Stomach (tissue), 9 donors: Measurements from ENCODE around the gene LINC00305. TPM values are rescaled to one million over a fixed set of nuclear protein-coding genes. Genes with fewer than 3 reads are reported as not detected.

ENCODE experiments used
- DNase-seq, 2 donors: peaks; one replicate each; pipeline versions ENCODE4 v3.0.0 to v3.0.0-alpha.2; 2013 to 2019
- H3K27ac ChIP-seq, 5 donors: fragments of 200-600 bp in 4 of 5; sonication (generic) in 4 of 5; one replicate each; pipeline ENCODE4 v1.5.1; 2013 to 2019; ENCODE audit warnings: mild to moderate bottlenecking in 1 of 5, moderate library complexity in 1 of 5
- H3K27me3 ChIP-seq, 3 donors: fragments of 200-600 bp; sonication (generic); one replicate each; pipeline ENCODE4 v1.5.1; 2017 to 2019; ENCODE audit warnings: mixed run types in 1 of 3
- H3K36me3 ChIP-seq, 4 donors: fragments of 200-600 bp; sonication (generic); 1 replicate in 3 of 4; 2 replicates in 1 of 4; pipeline ENCODE4 v1.5.1; 2016 to 2019
- H3K4me1 ChIP-seq, 4 donors: fragments of 200-600 bp; sonication (generic); one replicate each; pipeline ENCODE4 v1.5.1; 2016 to 2019
- H3K4me3 ChIP-seq, 4 donors: fragments of 200-600 bp; sonication (generic) in 3 of 4; one replicate each; pipeline ENCODE4 v1.5.1; 2016 to 2019; ENCODE audit warnings: mild to moderate bottlenecking in 1 of 4
- H3K9me3 ChIP-seq, 4 donors: fragments of 200-600 bp; sonication (generic); one replicate each; pipeline ENCODE4 v1.5.1; 2016 to 2019
- EP300 ChIP-seq: sonication (generic); formaldehyde crosslinking; IDR thresholded peaks from one replicate; pipeline ENCODE4 v1.6.1; 2017; ENCODE audit warnings: antibody characterized with exemption
- POLR2A ChIP-seq, 4 donors: fragments of 450-650 bp; IDR thresholded peaks; one replicate each; pipeline ENCODE4 v1.6.1; 2016; ENCODE audit warnings: antibody characterized with exemption in 4 of 4, control low read depth in 2 of 4, mild to moderate bottlenecking in 1 of 4, moderate library complexity in 1 of 4
- POLR2AphosphoS5 ChIP-seq, 3 donors: sonication (generic); formaldehyde crosslinking; IDR thresholded peaks; one replicate each; pipeline ENCODE4 v1.6.1; 2016; ENCODE audit warnings: antibody characterized with exemption in 3 of 3
- WGBS, 5 donors: extraction: QIAGEN DNeasy Blood & Tissue Kit in 3 of 5; methylation state at CpG; one replicate each; pipeline versions ENCODE4 v1.1.5 to v1.1.7; 2013 to 2018; 5-methylcytosine and 5-hydroxymethylcytosine counted together
- intact Hi-C: fragments of 100-400 bp; cut with DNase I; formaldehyde crosslinking; loops from one replicate; pipeline ENCODE4 v1.15.1; 2023; ENCODE audit warnings: low total_unique reads
- polyA plus RNA-seq, 3 donors: library from polyadenylated mRNA; stranded (reverse); fragments of 200-250 nt; gene quantifications; one replicate each; pipeline ENCODE4 v1.2.3, GENCODE V29; 2013
- total RNA-seq, 5 donors: library from RNA; depleted of rRNA; stranded (reverse); fragments of >200 nt; gene quantifications; one replicate each; pipeline versions ENCODE4 v1.1.0 to v1.2.3, GENCODE V29; 2014 to 2016
- TF ChIP-seq, protein P1 (sequence below), 7 experiments: fragments of 450-650 bp in 4 of 7; fragments of 200-600 bp in 3 of 7; sonication (generic) in 3 of 7; IDR thresholded peaks; one replicate each; pipeline ENCODE4 v1.5.1; 2016 to 2019; ENCODE audit warnings: antibody characterized with exemption in 7 of 7, control low read depth in 2 of 7, mild to moderate bottlenecking in 1 of 7
- donor health status: healthy with polysubstance abuse.
- donor health status: Bipolar disorder and iron deficiency.
- donor health status: healthy.

Gene LINC00305
- total and polyA plus RNA-seq, 8 donors = not detected

DNA sequence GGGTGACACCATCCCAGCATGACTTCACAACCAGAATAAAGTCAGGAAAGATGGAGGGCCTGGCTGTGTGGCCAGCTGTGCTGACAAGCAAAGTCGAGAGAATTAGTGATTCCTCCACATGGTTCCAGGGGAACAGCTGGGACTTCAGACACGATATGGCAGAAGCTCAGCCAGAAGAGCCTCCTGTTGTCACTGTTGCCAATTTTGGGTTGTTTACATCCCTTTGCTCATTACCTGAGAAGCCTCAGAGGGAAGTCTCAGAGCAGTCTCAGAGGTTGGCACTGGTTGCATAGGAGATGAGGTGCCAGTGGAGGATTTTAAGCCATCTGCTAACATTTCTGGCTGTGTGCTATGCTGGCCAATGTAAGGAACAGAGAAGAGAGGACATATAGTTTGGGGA lies 16.0 kb downstream of the LINC00305 start:
- no peak overlapping the region for H3K4me3 ChIP-seq
- no peak overlapping the region for H3K27ac ChIP-seq
- intact Hi-C loops = no loop called here
- no peak for TF ChIP-seq EP300
- no peak for TF ChIP-seq POLR2A (IDR thresholded peaks at IDR 0.05)
- no peak for TF ChIP-seq POLR2AphosphoS5 (IDR thresholded peaks at IDR 0.05)
- TF ChIP-seq, protein P1, sequence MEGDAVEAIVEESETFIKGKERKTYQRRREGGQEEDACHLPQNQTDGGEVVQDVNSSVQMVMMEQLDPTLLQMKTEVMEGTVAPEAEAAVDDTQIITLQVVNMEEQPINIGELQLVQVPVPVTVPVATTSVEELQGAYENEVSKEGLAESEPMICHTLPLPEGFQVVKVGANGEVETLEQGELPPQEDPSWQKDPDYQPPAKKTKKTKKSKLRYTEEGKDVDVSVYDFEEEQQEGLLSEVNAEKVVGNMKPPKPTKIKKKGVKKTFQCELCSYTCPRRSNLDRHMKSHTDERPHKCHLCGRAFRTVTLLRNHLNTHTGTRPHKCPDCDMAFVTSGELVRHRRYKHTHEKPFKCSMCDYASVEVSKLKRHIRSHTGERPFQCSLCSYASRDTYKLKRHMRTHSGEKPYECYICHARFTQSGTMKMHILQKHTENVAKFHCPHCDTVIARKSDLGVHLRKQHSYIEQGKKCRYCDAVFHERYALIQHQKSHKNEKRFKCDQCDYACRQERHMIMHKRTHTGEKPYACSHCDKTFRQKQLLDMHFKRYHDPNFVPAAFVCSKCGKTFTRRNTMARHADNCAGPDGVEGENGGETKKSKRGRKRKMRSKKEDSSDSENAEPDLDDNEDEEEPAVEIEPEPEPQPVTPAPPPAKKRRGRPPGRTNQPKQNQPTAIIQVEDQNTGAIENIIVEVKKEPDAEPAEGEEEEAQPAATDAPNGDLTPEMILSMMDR (IDR thresholded peaks at IDR 0.05) = no peak
- WGBS, 5 donors = 62 to 78% (median 67%) methylated on average over 2 of the region's 2 CpGs
- no peaks in the 10 kb centered on the region for H3K27me3 ChIP-seq
- H3K36me3 ChIP-seq = no peaks in the 10 kb centered on the region
- no peak for DNase-seq
- no peaks in the 10 kb centered on the region for H3K4me1 ChIP-seq
- no peaks in the 10 kb centered on the region for H3K9me3 ChIP-seq

GRCh38 chr18:64131314-64131713 lies 17.6 kb downstream of the LINC00305 start:
- no peak overlapping the region for H3K4me3 ChIP-seq
- DNase-seq = no peak
- H3K4me1 ChIP-seq = no peaks in the 10 kb centered on the region
- no peak overlapping the region for H3K27ac ChIP-seq
- no peaks in the 10 kb centered on the region for H3K27me3 ChIP-seq
- WGBS, 5 donors = 89 to 96% (median 95%) methylated on average over 2 of the region's 2 CpGs
- no peak for TF ChIP-seq POLR2AphosphoS5 (IDR thresholded peaks at IDR 0.05)
- no peak for TF ChIP-seq EP300
- TF ChIP-seq, protein P1 (IDR thresholded peaks at IDR 0.05) = no peak
- no peak for TF ChIP-seq POLR2A (IDR thresholded peaks at IDR 0.05)
- no peaks in the 10 kb centered on the region for H3K36me3 ChIP-seq
- intact Hi-C loops = no loop called here
- H3K9me3 ChIP-seq = no peaks in the 10 kb centered on the region

DNA sequence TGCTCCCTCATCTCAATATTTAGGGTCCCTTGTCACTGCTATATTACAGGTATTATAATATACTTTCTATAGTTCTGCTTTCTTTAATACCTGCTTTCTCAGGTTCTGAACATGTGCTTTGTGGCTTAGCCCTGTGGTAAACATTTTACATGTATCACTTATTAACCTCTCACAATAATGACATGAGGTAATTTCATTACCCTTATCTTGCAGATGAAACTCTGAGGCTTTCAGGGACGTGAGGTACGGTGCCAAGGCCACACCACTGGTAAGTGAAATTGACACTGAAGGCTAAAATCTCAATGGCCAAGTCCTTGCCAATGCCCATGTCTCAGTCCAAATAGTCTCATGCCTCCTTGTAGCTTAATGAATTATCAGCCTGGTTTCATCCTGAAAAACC lies 21.7 kb downstream of the LINC00305 start:
- no peak overlapping the region for H3K27ac ChIP-seq
- intact Hi-C loops = no loop called here
- no peak for DNase-seq
- WGBS, 5 donors = 67 to 82% (median 74%) methylated on average over 2 of the region's 2 CpGs
- H3K27me3 ChIP-seq = no peaks in the 10 kb centered on the region
- no peak overlapping the region for H3K4me3 ChIP-seq
- H3K36me3 ChIP-seq = no peaks in the 10 kb centered on the region
- TF ChIP-seq, protein P1 (IDR thresholded peaks at IDR 0.05) = no peak
- no peak for TF ChIP-seq EP300
- no peak for TF ChIP-seq POLR2AphosphoS5 (IDR thresholded peaks at IDR 0.05)
- no peak for TF ChIP-seq POLR2A (IDR thresholded peaks at IDR 0.05)
- H3K9me3 ChIP-seq = no peaks in the 10 kb centered on the region
- H3K4me1 ChIP-seq = no peaks in the 10 kb centered on the region

DNA sequence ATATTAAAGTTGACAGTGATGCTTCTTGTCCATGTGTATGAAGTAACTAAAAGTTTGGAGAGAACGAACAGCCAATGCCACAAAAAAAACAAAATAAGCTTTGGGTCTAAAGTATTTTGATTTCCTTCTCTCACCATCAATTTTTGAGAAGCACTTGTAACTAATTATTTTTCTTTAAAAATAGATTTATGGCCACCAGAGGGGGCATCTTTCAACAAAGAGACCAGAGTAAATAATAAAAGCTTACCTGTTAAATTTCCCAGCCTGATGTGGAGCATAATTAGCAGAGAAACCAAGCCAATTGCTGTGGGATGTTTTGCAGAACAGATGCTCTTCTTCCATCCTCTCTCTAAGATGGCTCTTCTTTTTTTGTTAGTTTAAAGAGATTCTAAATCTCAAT lies 29.0 kb downstream of the LINC00305 start:
- no peaks in the 10 kb centered on the region for H3K27me3 ChIP-seq
- no peak overlapping the region for H3K27ac ChIP-seq
- H3K9me3 ChIP-seq = no peaks in the 10 kb centered on the region
- H3K4me3 ChIP-seq = no peak overlapping the region
- peak in 1 of 2 donors; percentile 21 for DNase-seq
- 71 to 91% (median 83%) methylated on average over 1 of the region's 1 CpG for WGBS, 5 donors
- H3K36me3 ChIP-seq = no peaks in the 10 kb centered on the region
- H3K4me1 ChIP-seq = no peaks in the 10 kb centered on the region
- TF ChIP-seq, protein P1 (IDR thresholded peaks at IDR 0.05) = peak in 1 of 7 experiments; percentile 11
- TF ChIP-seq POLR2A (IDR thresholded peaks at IDR 0.05) = no peak
- intact Hi-C loops = no loop called here
